Measurements from ENCODE around the gene ORMDL1.

DNA sequence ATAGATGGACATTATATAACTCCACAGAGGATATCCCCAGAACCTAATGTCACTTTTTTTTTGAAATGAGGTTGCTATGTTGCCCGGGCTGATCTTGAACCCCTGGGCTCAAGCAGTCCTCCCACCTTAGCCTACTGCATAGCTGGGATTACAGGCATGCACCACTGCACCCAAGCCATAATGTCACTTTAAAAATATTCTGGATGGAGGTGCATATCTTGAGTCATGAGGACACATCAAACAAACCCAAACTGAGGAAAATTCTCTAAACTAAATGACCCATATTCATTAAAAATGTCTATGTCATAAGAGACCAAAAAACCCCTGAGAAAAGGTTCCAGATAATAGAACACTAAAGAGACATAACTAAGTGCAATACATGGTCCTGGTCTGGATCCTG is 57.9 kb downstream of the ORMDL1 start:
- no peak for TF ChIP-seq POLR2A (IDR thresholded peaks at IDR 0.05)
- TF ChIP-seq EP300 (IDR thresholded peaks at IDR 0.05), result no peak
- TF ChIP-seq, protein P1, sequence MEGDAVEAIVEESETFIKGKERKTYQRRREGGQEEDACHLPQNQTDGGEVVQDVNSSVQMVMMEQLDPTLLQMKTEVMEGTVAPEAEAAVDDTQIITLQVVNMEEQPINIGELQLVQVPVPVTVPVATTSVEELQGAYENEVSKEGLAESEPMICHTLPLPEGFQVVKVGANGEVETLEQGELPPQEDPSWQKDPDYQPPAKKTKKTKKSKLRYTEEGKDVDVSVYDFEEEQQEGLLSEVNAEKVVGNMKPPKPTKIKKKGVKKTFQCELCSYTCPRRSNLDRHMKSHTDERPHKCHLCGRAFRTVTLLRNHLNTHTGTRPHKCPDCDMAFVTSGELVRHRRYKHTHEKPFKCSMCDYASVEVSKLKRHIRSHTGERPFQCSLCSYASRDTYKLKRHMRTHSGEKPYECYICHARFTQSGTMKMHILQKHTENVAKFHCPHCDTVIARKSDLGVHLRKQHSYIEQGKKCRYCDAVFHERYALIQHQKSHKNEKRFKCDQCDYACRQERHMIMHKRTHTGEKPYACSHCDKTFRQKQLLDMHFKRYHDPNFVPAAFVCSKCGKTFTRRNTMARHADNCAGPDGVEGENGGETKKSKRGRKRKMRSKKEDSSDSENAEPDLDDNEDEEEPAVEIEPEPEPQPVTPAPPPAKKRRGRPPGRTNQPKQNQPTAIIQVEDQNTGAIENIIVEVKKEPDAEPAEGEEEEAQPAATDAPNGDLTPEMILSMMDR (IDR thresholded peaks at IDR 0.05), result no peak

Measured in tibial nerve (tissue), 4 donors.